Thyroid gland (tissue), 4 donors: ENCODE results near the gene KIAA0586. TPM values are rescaled to one million over a fixed set of nuclear protein-coding genes. Genes with fewer than 3 reads are reported as not detected.

Experiments used
- DNase-seq, 2 donors: peaks; one replicate each; pipeline ENCODE4 v3.0.0-alpha.2; 2019
- H3K27ac ChIP-seq, 3 donors: fragments of 200-600 bp; sonication (generic); 1 replicate in 2 of 3; 2 replicates in 1 of 3; pipeline ENCODE4 v1.5.1; 2016 to 2019; ENCODE audit warnings: mild to moderate bottlenecking in 1 of 3, moderate library complexity in 1 of 3
- H3K27me3 ChIP-seq: fragments of 200-600 bp; sonication (generic); one replicate; pipeline ENCODE4 v1.5.1; 2019
- H3K36me3 ChIP-seq, 2 donors: fragments of 200-600 bp; sonication (generic); one replicate each; pipeline ENCODE4 v1.5.1; 2016 to 2019
- H3K4me1 ChIP-seq, 2 donors: fragments of 200-600 bp; sonication (generic); one replicate each; pipeline ENCODE4 v1.5.1; 2017 to 2019
- H3K4me3 ChIP-seq, 3 donors: fragments of 200-600 bp; sonication (generic); replicated peaks in 1 of 3; 1 replicate in 2 of 3; 2 replicates in 1 of 3; pipeline ENCODE4 v1.5.1; 2016; ENCODE audit warnings: mild to moderate bottlenecking in 1 of 3
- H3K9me3 ChIP-seq: fragments of 200-600 bp; sonication (generic); one replicate; pipeline ENCODE4 v1.5.1; 2017
- POLR2A ChIP-seq, 2 donors: fragments of 450-650 bp; IDR thresholded peaks; one replicate each; pipeline ENCODE4 v1.6.1; 2017; ENCODE audit warnings: antibody characterized with exemption in 2 of 2, mild to moderate bottlenecking in 2 of 2, moderate library complexity in 1 of 2
- WGBS, 2 donors: methylation state at CpG; one replicate each; pipeline ENCODE4 v1.1.5; 2017; 5-methylcytosine and 5-hydroxymethylcytosine counted together
- intact Hi-C: fragments of 100-400 bp; cut with DNase I; formaldehyde crosslinking; loops from one replicate; pipeline ENCODE4 v1.15.1; 2023
- total RNA-seq, 4 donors: library from RNA; depleted of rRNA; stranded (reverse); fragments of >200 nt; gene quantifications; one replicate each; pipeline ENCODE4 v1.2.3, GENCODE V29; 2016
- TF ChIP-seq, protein P1 (sequence below), 6 experiments: fragments of 200-600 bp in 3 of 6; fragments of 450-650 bp in 3 of 6; sonication (generic) in 3 of 6; IDR thresholded peaks; one replicate each; pipeline ENCODE4 v1.5.1; 2016 to 2019; ENCODE audit warnings: antibody characterized with exemption in 6 of 6, mild to moderate bottlenecking in 2 of 6, inconsistent platforms in 1 of 6, moderate library complexity in 1 of 6

The KIAA0586 gene
- total RNA-seq, 4 donors from 2014 or later = 18.7 to 26.3 (median 21.2) TPM

DNA sequence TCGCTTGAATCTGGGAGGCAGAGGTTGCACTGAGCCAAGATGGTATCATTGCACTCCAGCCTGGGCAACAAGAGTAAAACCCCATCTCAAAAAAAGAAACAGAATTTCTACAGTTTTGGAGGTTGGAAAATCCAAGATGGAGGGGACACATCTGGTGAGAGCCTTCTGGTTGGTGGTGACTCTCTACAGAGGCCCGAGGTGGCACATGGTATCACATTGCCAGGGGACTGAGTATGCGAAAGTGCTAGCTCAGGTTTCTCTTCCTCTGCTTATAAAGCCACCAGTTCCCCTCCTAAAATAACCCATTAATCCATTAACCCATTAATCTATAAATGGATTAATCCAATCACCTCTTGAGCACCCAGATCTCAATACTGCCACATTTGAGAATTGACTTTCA is 139.5 kb downstream of the KIAA0586 start:
- TF ChIP-seq, protein P1, sequence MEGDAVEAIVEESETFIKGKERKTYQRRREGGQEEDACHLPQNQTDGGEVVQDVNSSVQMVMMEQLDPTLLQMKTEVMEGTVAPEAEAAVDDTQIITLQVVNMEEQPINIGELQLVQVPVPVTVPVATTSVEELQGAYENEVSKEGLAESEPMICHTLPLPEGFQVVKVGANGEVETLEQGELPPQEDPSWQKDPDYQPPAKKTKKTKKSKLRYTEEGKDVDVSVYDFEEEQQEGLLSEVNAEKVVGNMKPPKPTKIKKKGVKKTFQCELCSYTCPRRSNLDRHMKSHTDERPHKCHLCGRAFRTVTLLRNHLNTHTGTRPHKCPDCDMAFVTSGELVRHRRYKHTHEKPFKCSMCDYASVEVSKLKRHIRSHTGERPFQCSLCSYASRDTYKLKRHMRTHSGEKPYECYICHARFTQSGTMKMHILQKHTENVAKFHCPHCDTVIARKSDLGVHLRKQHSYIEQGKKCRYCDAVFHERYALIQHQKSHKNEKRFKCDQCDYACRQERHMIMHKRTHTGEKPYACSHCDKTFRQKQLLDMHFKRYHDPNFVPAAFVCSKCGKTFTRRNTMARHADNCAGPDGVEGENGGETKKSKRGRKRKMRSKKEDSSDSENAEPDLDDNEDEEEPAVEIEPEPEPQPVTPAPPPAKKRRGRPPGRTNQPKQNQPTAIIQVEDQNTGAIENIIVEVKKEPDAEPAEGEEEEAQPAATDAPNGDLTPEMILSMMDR (IDR thresholded peaks at IDR 0.05) = no peak
- no peak for TF ChIP-seq POLR2A (IDR thresholded peaks at IDR 0.05)
- no peaks in the 10 kb centered on the region for H3K9me3 ChIP-seq
- no peaks in the 10 kb centered on the region for H3K36me3 ChIP-seq
- 97 to 98% methylated on average over 3 of the region's 3 CpGs for WGBS, 2 donors
- DNase-seq = no peak
- H3K27me3 ChIP-seq = no peaks in the 10 kb centered on the region
- no peak overlapping the region for H3K27ac ChIP-seq
- intact Hi-C loops = no loop called here
- H3K4me1 ChIP-seq = no peaks in the 10 kb centered on the region
- no peak overlapping the region for H3K4me3 ChIP-seq

DNA sequence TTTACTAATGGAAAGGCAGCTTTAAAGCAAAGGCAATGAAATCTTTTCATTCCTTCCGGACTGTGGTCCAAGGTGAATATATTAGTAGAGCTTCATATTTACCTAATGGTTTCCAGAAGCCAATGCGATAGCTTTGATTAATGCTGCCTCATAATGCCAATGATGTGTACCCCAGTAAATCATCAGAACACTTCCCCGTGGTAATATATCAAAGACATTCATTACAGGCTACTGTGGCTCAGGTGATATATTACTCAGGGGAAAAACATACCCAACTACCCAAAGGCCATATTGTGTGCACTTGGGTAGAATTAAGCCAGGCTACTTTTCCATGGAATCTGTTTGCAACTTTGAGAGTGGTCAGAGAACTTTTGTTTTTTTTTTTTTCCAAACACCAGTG is 140.8 kb downstream of the KIAA0586 start:
- Histone ChIP-seq H3K27ac (no peak overlapping the region), H3K4me3 (no peak overlapping the region), H3K27me3 (no peaks in the 10 kb centered on the region), H3K4me1 (no peaks in the 10 kb centered on the region), H3K9me3 (no peaks in the 10 kb centered on the region), H3K36me3 (no peaks in the 10 kb centered on the region)
- no peak for DNase-seq
- intact Hi-C loops = no loop called here
- no peak for TF ChIP-seq POLR2A (IDR thresholded peaks at IDR 0.05)
- TF ChIP-seq, protein P1 (IDR thresholded peaks at IDR 0.05) = no peak
- WGBS, 2 donors = 74 to 79% methylated on average over 3 of the region's 3 CpGs

DNA sequence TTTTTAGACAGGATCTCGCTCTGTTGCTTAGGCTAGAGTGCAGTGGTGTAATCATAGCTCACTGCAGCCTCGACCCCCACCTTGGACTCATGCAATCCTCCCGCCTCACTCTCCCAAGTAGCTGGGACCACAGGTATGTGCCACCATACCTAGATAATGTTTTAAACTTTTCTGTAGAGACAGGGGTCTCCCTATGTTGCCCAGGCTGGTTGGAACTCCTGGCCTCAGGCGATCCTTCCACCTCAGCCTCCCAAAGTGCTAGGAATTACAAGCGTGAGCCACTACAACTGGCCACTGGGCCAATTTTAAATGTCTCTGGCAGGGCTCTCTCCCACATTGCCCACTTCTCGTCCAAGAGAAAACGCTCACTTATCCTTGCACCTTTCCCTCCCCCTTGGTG is 143.7 kb downstream of the KIAA0586 start:
- Histone ChIP-seq H3K4me3 (no peak overlapping the region), H3K9me3 (no peaks in the 10 kb centered on the region), H3K27me3 (no peaks in the 10 kb centered on the region), H3K4me1 (no peaks in the 10 kb centered on the region), H3K27ac (no peak overlapping the region), H3K36me3 (no peaks in the 10 kb centered on the region)
- intact Hi-C loops = no loop called here
- TF ChIP-seq, protein P1 (IDR thresholded peaks at IDR 0.05) = no peak
- TF ChIP-seq POLR2A (IDR thresholded peaks at IDR 0.05) = no peak
- DNase-seq = no peak
- WGBS, 2 donors = 94 to 95% methylated on average over 7 of the region's 7 CpGs

DNA sequence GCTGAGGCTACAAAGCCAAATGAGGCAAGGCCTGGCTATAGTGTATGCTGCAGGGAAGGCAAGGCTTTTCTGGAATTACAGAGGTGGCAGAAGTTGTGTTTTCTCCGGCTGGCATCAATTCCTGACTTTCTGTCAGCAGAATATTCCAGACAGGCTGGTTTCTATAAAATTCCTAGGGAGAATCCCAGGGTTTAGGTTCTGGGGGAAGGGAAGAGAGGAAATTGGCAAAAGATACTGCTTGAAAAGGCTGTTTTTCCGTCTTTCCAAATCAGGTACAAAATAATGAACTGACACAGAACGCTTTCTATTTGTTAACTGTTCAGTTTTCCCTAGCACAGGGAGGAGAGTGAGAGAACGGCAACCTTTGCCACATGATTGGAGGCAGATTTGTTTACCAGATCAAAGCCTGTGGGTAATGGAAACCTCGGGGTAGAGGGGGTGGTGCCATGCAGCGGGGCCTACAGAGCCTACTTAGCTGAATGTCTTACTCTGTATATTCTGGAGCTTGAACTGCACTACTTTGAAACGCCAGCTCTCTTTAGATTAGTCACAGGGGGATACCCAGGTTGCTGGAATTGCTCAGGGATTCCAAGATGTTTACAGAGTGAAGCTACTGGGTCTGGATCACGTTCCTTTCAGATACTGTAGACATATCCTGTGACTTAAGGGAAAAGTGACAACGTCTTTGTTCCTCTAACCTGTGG is 144.4 kb downstream of the KIAA0586 start:
- no peak for DNase-seq
- H3K36me3 ChIP-seq = no peaks in the 10 kb centered on the region
- intact Hi-C loops = no loop called here
- H3K4me1 ChIP-seq = no peaks in the 10 kb centered on the region
- no peaks in the 10 kb centered on the region for H3K27me3 ChIP-seq
- H3K27ac ChIP-seq = no peak overlapping the region
- 63 to 68% methylated on average over 9 of the region's 9 CpGs for WGBS, 2 donors
- TF ChIP-seq, protein P1 (IDR thresholded peaks at IDR 0.05) = no peak
- TF ChIP-seq POLR2A (IDR thresholded peaks at IDR 0.05) = no peak
- no peak overlapping the region for H3K4me3 ChIP-seq
- no peaks in the 10 kb centered on the region for H3K9me3 ChIP-seq

DNA sequence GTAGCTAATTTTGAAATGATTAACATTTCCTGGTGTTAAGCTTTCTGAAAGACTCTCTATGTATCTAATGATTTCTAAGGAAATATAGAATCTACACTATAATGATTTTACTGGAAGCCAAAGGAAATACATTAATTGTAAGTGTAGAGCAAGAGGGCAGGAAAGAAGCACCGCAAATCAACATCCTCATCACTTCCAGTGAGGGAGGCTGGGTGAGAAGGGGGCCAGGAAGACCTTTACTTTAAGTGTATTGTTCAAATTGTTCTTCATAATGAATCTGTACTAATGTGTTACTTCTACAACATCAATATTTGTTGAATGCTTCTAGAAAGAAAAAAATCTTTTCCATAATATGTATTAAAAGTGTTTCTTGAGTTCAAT is 144.9 kb downstream of the KIAA0586 start:
- no peaks in the 10 kb centered on the region for H3K9me3 ChIP-seq
- H3K36me3 ChIP-seq = no peaks in the 10 kb centered on the region
- no peak for DNase-seq
- no peaks in the 10 kb centered on the region for H3K27me3 ChIP-seq
- no peak overlapping the region for H3K4me3 ChIP-seq
- TF ChIP-seq POLR2A (IDR thresholded peaks at IDR 0.05) = no peak
- TF ChIP-seq, protein P1 (IDR thresholded peaks at IDR 0.05) = no peak
- WGBS, 2 donors = 83 to 90% methylated on average over 1 of the region's 1 CpG
- no peak overlapping the region for H3K27ac ChIP-seq
- no peaks in the 10 kb centered on the region for H3K4me1 ChIP-seq
- intact Hi-C loops = no loop called here
